Dermis blood vessel endothelial cell (primary cell): Measurements from ENCODE around the gene LIMA1. TPM values are rescaled to one million over a fixed set of nuclear protein-coding genes. Genes with fewer than 3 reads are reported as not detected.

ENCODE experiments used
- total RNA-seq: library from RNA; depleted of rRNA; stranded (reverse); fragments of >200 nt; gene quantifications from 2 replicates; pipeline ENCODE4 v1.2.3, GENCODE V29; 2014

The LIMA1 gene
- total RNA-seq, 1 donor from 2014 or later = 30.8 TPM

Other genes starting within 250 kb of the LIMA1 start
- gene ASIC1, start 225.9 kb downstream of the LIMA1 start, total RNA-seq = under 0.01 and 0.14 TPM in 2 replicates
- gene SMARCD1, start 198.2 kb downstream of the LIMA1 start, total RNA-seq = 70.1 and 163 TPM in 2 replicates
- gene GPD1, start 179.5 kb downstream of the LIMA1 start, total RNA-seq = not detected in 2 replicates
- 23.4 and 45.1 TPM in 2 replicates for gene COX14, start 171.3 kb downstream of the LIMA1 start, total RNA-seq
- 24.5 and 46.0 TPM in 2 replicates for gene CERS5, start 116.2 kb downstream of the LIMA1 start, total RNA-seq
- gene FAM186A, start 113.1 kb upstream of the LIMA1 start, total RNA-seq = not detected in 2 replicates
- 50.2 and 82.5 TPM in 2 replicates for gene LARP4, start 117.4 kb upstream of the LIMA1 start, total RNA-seq
- gene DIP2B, start 221.5 kb upstream of the LIMA1 start, total RNA-seq = 44.1 and 44.6 TPM in 2 replicates